Caco-2 (cell line): ENCODE measurements around the gene MUC5AC. TPM values are rescaled to one million over a fixed set of nuclear protein-coding genes. Genes with fewer than 3 reads are reported as not detected.
A peak's percentile ranks its signal among the peaks of the same experiment; 100 is the strongest.
"Not testable (repeated sequence)": the region's sequence is repeated elsewhere in the genome, so short reads cannot be mapped to it uniquely, and the experiment has no call there.

Source experiments
- BruUV-seq: library from RNA; stranded (reverse); fragments of 400-500 nt; replicated peaks from 2 replicates; lab custom pipeline; 2021; lab: Mats Ljungman, UMichigan
- CTCF ChIA-PET: fragments of 300-600 bp; sonication (Branson Sonifier 250); formaldehyde crosslinking; loops from one replicate; lab custom pipeline; 2022; ENCODE audit warnings: antibody characterized with exemption; lab: Charles Lee
- POLR2A ChIA-PET: fragments of 300-600 bp; sonication (Branson Sonifier 250); formaldehyde crosslinking; loops from one replicate; lab custom pipeline; 2022; ENCODE audit warnings: antibody characterized with exemption; lab: Charles Lee
- DNase-seq, 2 experiments: peaks; one replicate each; pipeline versions ENCODE4 v3.0.0 to v3.0.0-alpha.2; 2020 to 2022
- H3K27me3 ChIP-seq: replicated peaks from 2 replicates; pipeline ENCODE4 v1.6.0; 2011; ENCODE audit warnings: low read length; ENCODE audit not compliant: control insufficient read depth, insufficient read depth
- H3K36me3 ChIP-seq: 2 replicates; pipeline ENCODE4 v1.5.1; 2011; ENCODE audit warnings: low read length; ENCODE audit not compliant: control insufficient read depth, insufficient read depth
- H3K4me1 ChIP-seq: fragments of 250-450 bp; sonication (Bioruptor Pico); 2 replicates; pipeline ENCODE4 v1.5.1; 2020; ENCODE audit warnings: mild to moderate bottlenecking
- H3K4me3 ChIP-seq: 2 replicates; pipeline ENCODE4 v1.5.1; 2011; ENCODE audit warnings: low read depth, mild to moderate bottlenecking, control low read depth, low read length
- H3K9me3 ChIP-seq: fragments of 250-450 bp; sonication (Bioruptor Pico); 2 replicates; pipeline ENCODE4 v1.5.1; 2020; ENCODE audit warnings: mild to moderate bottlenecking, moderate library complexity
- H3K27ac Mint-ChIP-seq: one replicate; pipeline ENCODE4 v1.8.0; 2022; ENCODE audit warnings: mixed read lengths; ENCODE audit not compliant: unreplicated experiment
- H3K27me3 Mint-ChIP-seq: one replicate; pipeline ENCODE4 v1.8.0; 2022; ENCODE audit warnings: mixed read lengths; ENCODE audit not compliant: insufficient read depth, unreplicated experiment
- H3K36me3 Mint-ChIP-seq: one replicate; pipeline ENCODE4 v1.8.0; 2022; ENCODE audit warnings: mild to moderate bottlenecking, mixed read lengths; ENCODE audit not compliant: insufficient read depth, unreplicated experiment
- H3K4me1 Mint-ChIP-seq: one replicate; pipeline ENCODE4 v1.8.0; 2022; ENCODE audit warnings: low read depth, mixed read lengths; ENCODE audit not compliant: unreplicated experiment
- H3K4me3 Mint-ChIP-seq: one replicate; pipeline ENCODE4 v1.8.0; 2022; ENCODE audit warnings: mild to moderate bottlenecking, moderate library complexity, mixed read lengths; ENCODE audit not compliant: unreplicated experiment
- H3K9me3 Mint-ChIP-seq: one replicate; pipeline ENCODE4 v1.8.0; 2022; ENCODE audit warnings: mixed read lengths; ENCODE audit not compliant: unreplicated experiment
- CTCF ChIP-seq, 2 experiments: fragments of 200-600 bp in 1 of 2; IDR thresholded peaks; 1 replicate in 1 of 2; 2 replicates in 1 of 2; pipeline versions ENCODE4 v1.5.1 to v1.8.0; 2011 to 2022; ENCODE audit warnings: antibody characterized with exemption in 1 of 2, control low read depth in 1 of 2, inconsistent platforms in 1 of 2, low read depth in 1 of 2, low read length in 1 of 2, mild to moderate bottlenecking in 1 of 2, moderate library complexity in 1 of 2; ENCODE audit not compliant: insufficient read depth in 1 of 2, severe bottlenecking in 1 of 2, unreplicated experiment in 1 of 2
- intact Hi-C: fragments of 100-400 bp; cut with micrococcal nuclease; formaldehyde crosslinking; loops from one replicate; pipeline ENCODE4 v1.10.0; 2022; ENCODE audit not compliant: unreplicated experiment
- total RNA-seq: library from RNA; stranded (reverse); gene quantifications from 2 replicates; pipeline ENCODE4 v1.2.3, GENCODE V29; 2022

MUC5AC gene
- total RNA-seq, 1 experiment from 2014 or later = 0.25 TPM

- no peaks in the 10 kb centered on the region for H3K9me3 Mint-ChIP-seq
- H3K36me3 Mint-ChIP-seq = no peaks in the 10 kb centered on the region
- H3K4me1 Mint-ChIP-seq = no peaks in the 10 kb centered on the region
- ChIA-PET CTCF (no interaction called here), POLR2A (no interaction called here)
- H3K4me3 Mint-ChIP-seq = no peak overlapping the region
- Histone ChIP-seq H3K36me3 (no peaks in the 10 kb centered on the region), H3K4me1 (peaks cover 4% of the 10 kb centered on the region), H3K4me3 (no peak overlapping the region), H3K9me3 (no peaks in the 10 kb centered on the region), H3K27me3 (no peaks in the 10 kb centered on the region)
- TF ChIP-seq CTCF (IDR thresholded peaks at IDR 0.05; ENCODE audit: insufficient read depth in 1 of 2, low read depth in 1 of 2, low read length in 1 of 2, severe bottlenecking in 1 of 2, unreplicated experiment in 1 of 2) = no peak
- intact Hi-C loops = no loop called here
- no TSS peak for BruUV-seq
- peak in 1 of 2 experiments; percentile 26 for DNase-seq
- no peaks in the 10 kb centered on the region for H3K27me3 Mint-ChIP-seq
- H3K27ac Mint-ChIP-seq = no peak overlapping the region
Measured at GRCh38 chr11:1158681-1159487, 1.1 kb downstream of the MUC5AC start.

GRCh38 chr11:1159488-1160220 is 1.9 kb downstream of the MUC5AC start:
- H3K4me3 Mint-ChIP-seq, H3K9me3 ChIP-seq, H3K36me3 ChIP-seq, H3K4me1 Mint-ChIP-seq, H3K36me3 Mint-ChIP-seq, H3K4me3 ChIP-seq, H3K27ac Mint-ChIP-seq, intact Hi-C loops, H3K9me3 Mint-ChIP-seq, POLR2A ChIA-PET, H3K27me3 Mint-ChIP-seq, H3K4me1 ChIP-seq, BruUV-seq, CTCF ChIA-PET, H3K27me3 ChIP-seq: not testable (repeated sequence)
- DNase-seq = peak in 1 of 2 experiments; percentile 29

- no TSS peak for BruUV-seq
- no peak overlapping the region for H3K4me3 Mint-ChIP-seq
- H3K36me3 Mint-ChIP-seq = no peaks in the 10 kb centered on the region
- no peak overlapping the region for H3K4me3 ChIP-seq
- no peaks in the 10 kb centered on the region for H3K9me3 Mint-ChIP-seq
- TF ChIP-seq CTCF (IDR thresholded peaks at IDR 0.05; ENCODE audit: insufficient read depth in 1 of 2, low read depth in 1 of 2, low read length in 1 of 2, severe bottlenecking in 1 of 2, unreplicated experiment in 1 of 2) = no peak
- DNase-seq = peak in 1 of 2 experiments; percentile 25
- H3K27ac Mint-ChIP-seq = no peak overlapping the region
- no peaks in the 10 kb centered on the region for H3K27me3 Mint-ChIP-seq
- intact Hi-C loops = no loop called here
- H3K36me3 ChIP-seq = no peaks in the 10 kb centered on the region
- ChIA-PET POLR2A (no interaction called here), CTCF (no interaction called here)
- no peaks in the 10 kb centered on the region for H3K27me3 ChIP-seq
- H3K4me1 ChIP-seq = no peaks in the 10 kb centered on the region
- no peaks in the 10 kb centered on the region for H3K4me1 Mint-ChIP-seq
- no peaks in the 10 kb centered on the region for H3K9me3 ChIP-seq
Measured at GRCh38 chr11:1160231-1161101, 2.7 kb downstream of the MUC5AC start.
